GM18517 (cell line): ENCODE measurements around the gene MESD.

ENCODE experiments used
- ATAC-seq: cut with Tn5 transposase; IDR thresholded peaks from one replicate; pipeline ENCODE4 v1.9.1; 2021; ENCODE audit warnings: mild to moderate bottlenecking, moderate library complexity; ENCODE audit not compliant: unreplicated experiment

The MESD gene

GRCh38 chr15:80915472-80915871, 74.1 kb downstream of the MESD start:
- ATAC-seq, result no peak

- ATAC-seq, result no peak
Measured at GRCh38 chr15:80913541-80913940, 76.1 kb downstream of the MESD start.

GRCh38 chr15:80912673-80913072, 76.9 kb downstream of the MESD start:
- no peak for ATAC-seq

GRCh38 chr15:80911821-80912220, 77.8 kb downstream of the MESD start:
- no peak for ATAC-seq

- ATAC-seq, result no peak
Measured at GRCh38 chr15:80906159-80906766, 83.4 kb downstream of the MESD start.

GRCh38 chr15:80904998-80905397, 84.6 kb downstream of the MESD start:
- no peak for ATAC-seq

GRCh38 chr15:80902298-80902801, 87.3 kb downstream of the MESD start:
- ATAC-seq, result no peak

GRCh38 chr15:80898040-80898439, 91.6 kb downstream of the MESD start:
- no peak for ATAC-seq
